Suprapubic skin (tissue), 4 donors: ENCODE results near the gene IGSF9. TPM values are rescaled to one million over a fixed set of nuclear protein-coding genes. Genes with fewer than 3 reads are reported as not detected.

Source experiments
- DNase-seq, 2 donors: peaks; one replicate each; pipeline ENCODE4 v3.0.0-alpha.2; 2019; ENCODE audit warnings: low spot score in 2 of 2
- H3K27ac ChIP-seq: fragments of 200-600 bp; sonication (generic); one replicate; pipeline ENCODE4 v1.5.1; 2019
- H3K27me3 ChIP-seq: fragments of 200-600 bp; sonication (generic); one replicate; pipeline ENCODE4 v1.5.1; 2019
- H3K36me3 ChIP-seq: fragments of 200-600 bp; sonication (generic); one replicate; pipeline ENCODE4 v1.5.1; 2019
- H3K4me1 ChIP-seq: fragments of 200-600 bp; sonication (generic); one replicate; pipeline ENCODE4 v1.5.1; 2019
- H3K4me3 ChIP-seq: fragments of 200-600 bp; sonication (generic); one replicate; pipeline ENCODE4 v1.5.1; 2019; ENCODE audit warnings: mild to moderate bottlenecking
- H3K9me3 ChIP-seq: fragments of 200-600 bp; sonication (generic); one replicate; pipeline ENCODE4 v1.5.1; 2019
- CTCF ChIP-seq, 2 donors: fragments of 200-600 bp in 1 of 2; fragments of 450-650 bp in 1 of 2; sonication (generic) in 1 of 2; IDR thresholded peaks; one replicate each; pipeline ENCODE4 v1.5.1; 2016 to 2019; ENCODE audit warnings: antibody characterized with exemption in 2 of 2, mild to moderate bottlenecking in 1 of 2, moderate library complexity in 1 of 2
- EP300 ChIP-seq: sonication (generic); formaldehyde crosslinking; IDR thresholded peaks from one replicate; pipeline ENCODE4 v1.6.1; 2017; ENCODE audit warnings: antibody characterized with exemption
- POLR2A ChIP-seq, 2 donors: fragments of 450-650 bp; IDR thresholded peaks; one replicate each; pipeline ENCODE4 v1.6.1; 2017; ENCODE audit warnings: antibody characterized with exemption in 2 of 2, mild to moderate bottlenecking in 2 of 2, moderate library complexity in 2 of 2
- POLR2AphosphoS5 ChIP-seq, 3 donors: sonication (generic); formaldehyde crosslinking; IDR thresholded peaks; one replicate each; pipeline ENCODE4 v1.6.1; 2017; ENCODE audit warnings: antibody characterized with exemption in 3 of 3
- WGBS: methylation state at CpG from one replicate; pipeline ENCODE4 v1.1.5; 2018; 5-methylcytosine and 5-hydroxymethylcytosine counted together
- total RNA-seq, 4 donors: library from RNA; depleted of rRNA; stranded (reverse); fragments of >200 nt; gene quantifications; one replicate each; pipeline ENCODE4 v1.1.0, GENCODE V29; 2016

IGSF9 gene
- total RNA-seq, 4 donors from 2014 or later: 26.1 to 44.1 (median 28.4) TPM

DNA sequence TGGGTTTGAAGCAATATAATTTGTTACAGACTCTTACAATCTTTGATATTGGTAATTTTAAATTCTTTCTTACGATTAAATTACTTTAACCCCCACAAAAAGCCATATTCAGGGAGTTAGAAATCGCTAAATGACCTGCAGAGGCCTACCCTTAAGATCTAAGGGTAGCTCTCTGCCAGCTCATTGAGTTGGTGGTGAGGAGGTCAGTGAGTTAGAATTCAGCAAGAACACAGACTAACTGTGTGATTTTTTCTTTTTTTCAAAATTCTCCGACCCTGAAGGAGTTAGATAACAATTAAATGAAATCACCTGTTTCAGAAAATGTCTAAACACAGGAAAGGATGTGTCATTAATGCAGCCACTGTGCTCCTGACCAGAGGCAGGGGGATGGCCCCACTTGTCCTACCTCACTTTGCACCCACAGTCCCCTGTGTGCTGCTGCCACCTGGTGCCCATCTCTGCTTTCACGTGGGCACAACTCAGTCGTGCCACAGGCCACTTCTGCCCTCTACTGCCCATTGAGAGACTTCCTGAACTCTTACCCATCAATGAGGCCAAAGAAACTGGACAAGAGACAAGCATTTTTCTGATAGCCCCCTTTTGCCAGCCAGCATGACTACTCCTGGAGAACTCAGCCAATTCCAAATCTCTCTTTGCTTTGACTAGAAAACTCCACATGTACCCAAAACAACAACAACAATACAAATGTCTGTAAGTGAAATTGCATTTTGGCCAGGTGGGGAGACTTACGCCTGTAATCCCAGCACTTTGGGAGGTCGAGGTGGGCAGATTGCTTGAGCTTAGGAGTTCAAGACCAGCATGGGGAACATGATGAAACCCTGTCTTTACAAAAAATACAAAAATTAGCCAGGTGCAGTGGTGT lies 53.9 kb downstream of the IGSF9 start:
- H3K36me3 ChIP-seq: no peaks in the 10 kb centered on the region
- no peaks in the 10 kb centered on the region for H3K27me3 ChIP-seq
- peak in 1 of 2 donors; percentile 82 for DNase-seq
- H3K4me3 ChIP-seq: no peak overlapping the region
- peaks cover 13% of the 10 kb centered on the region for H3K4me1 ChIP-seq
- H3K9me3 ChIP-seq: no peaks in the 10 kb centered on the region
- TF ChIP-seq POLR2A (IDR thresholded peaks at IDR 0.05) (no peak), POLR2AphosphoS5 (IDR thresholded peaks at IDR 0.05) (peak in 2 of 3 donors; percentile 25 to 30), EP300 (no peak), CTCF (IDR thresholded peaks at IDR 0.05) (peak; percentile 90 to 97)
- H3K27ac ChIP-seq: no peak overlapping the region
- WGBS: 45% methylated on average over 7 of the region's 7 CpGs

DNA sequence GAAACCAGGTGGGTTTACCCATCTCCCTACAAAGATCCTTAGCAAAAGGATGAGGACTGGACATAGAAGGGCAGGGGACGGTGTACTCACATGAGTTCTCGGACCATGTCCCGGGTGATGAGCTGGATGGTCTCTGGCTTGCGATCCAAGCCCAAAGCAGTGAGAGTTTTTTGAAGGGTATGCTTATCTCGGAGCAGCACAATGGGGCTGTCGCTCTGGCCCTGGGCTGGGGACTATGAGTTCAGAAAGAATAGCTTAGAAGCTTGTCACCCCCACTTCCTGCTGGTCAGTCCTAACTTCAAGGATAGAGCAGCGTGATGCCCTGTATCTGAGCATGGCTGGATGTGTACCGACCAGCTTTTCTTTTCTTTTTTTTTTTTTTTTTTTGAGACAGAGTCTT lies 55.0 kb downstream of the IGSF9 start:
- no peak for TF ChIP-seq CTCF (IDR thresholded peaks at IDR 0.05)
- no peak for TF ChIP-seq POLR2AphosphoS5 (IDR thresholded peaks at IDR 0.05)
- no peak for TF ChIP-seq POLR2A (IDR thresholded peaks at IDR 0.05)
- no peak for TF ChIP-seq EP300
- Histone ChIP-seq H3K27ac (no peak overlapping the region), H3K27me3 (no peaks in the 10 kb centered on the region), H3K9me3 (no peaks in the 10 kb centered on the region), H3K4me3 (no peak overlapping the region), H3K4me1 (peaks cover 11% of the 10 kb centered on the region), H3K36me3 (no peaks in the 10 kb centered on the region)
- 77% methylated on average over 8 of the region's 8 CpGs for WGBS
- DNase-seq: no peak

DNA sequence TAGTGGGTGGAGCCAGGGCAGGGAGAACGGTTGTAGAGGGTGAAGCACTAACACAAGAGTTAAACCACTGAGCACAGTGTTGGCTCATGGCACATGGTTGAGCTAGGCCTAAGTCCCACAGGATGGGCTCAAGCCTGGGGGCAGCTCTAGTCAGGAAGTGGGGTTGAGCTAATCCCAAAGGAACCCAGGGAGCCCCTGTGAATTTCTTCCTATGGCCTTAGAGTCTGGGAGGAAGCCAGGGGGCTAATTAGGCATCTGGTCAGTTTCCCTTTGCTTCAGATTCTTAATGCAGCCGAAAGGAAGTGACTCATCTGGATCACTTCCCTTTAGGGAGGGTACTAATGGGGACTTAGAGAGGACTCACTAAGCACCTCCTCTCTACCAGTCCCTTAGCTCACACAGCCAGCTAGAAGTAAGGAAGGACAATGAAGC lies 55.6 kb downstream of the IGSF9 start:
- TF ChIP-seq EP300 (no peak), POLR2AphosphoS5 (IDR thresholded peaks at IDR 0.05) (no peak), CTCF (IDR thresholded peaks at IDR 0.05) (no peak), POLR2A (IDR thresholded peaks at IDR 0.05) (no peak)
- Histone ChIP-seq H3K4me3 (no peak overlapping the region), H3K36me3 (no peaks in the 10 kb centered on the region), H3K27ac (no peak overlapping the region), H3K9me3 (no peaks in the 10 kb centered on the region), H3K27me3 (no peaks in the 10 kb centered on the region), H3K4me1 (peaks cover 11% of the 10 kb centered on the region)
- 25% methylated on average over 2 of the region's 2 CpGs for WGBS
- no peak for DNase-seq

DNA sequence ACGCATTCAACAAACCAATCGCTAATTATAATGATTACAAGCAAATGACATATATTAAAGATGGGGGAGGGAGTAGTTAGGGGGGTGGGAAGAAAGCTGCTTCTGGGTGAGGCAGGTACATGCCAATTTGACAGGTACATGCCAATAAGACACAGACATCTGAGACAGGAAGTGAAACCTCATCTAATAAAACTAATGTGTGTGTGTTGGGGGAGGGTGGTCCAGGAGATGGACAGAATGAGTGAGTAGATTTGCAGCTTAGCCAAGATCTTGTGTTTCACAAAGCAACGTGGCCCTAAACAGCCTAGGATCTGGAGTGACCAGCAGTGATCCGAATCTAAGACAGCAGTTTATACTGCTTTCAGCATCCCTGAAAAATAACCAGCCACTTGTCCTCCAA lies 56.2 kb downstream of the IGSF9 start:
- H3K27ac ChIP-seq: no peak overlapping the region
- H3K27me3 ChIP-seq: no peaks in the 10 kb centered on the region
- no peak for DNase-seq
- TF ChIP-seq POLR2A (IDR thresholded peaks at IDR 0.05): no peak
- TF ChIP-seq POLR2AphosphoS5 (IDR thresholded peaks at IDR 0.05): no peak
- no peak for TF ChIP-seq EP300
- no peak for TF ChIP-seq CTCF (IDR thresholded peaks at IDR 0.05)
- H3K9me3 ChIP-seq: no peaks in the 10 kb centered on the region
- peaks cover 11% of the 10 kb centered on the region for H3K4me1 ChIP-seq
- H3K4me3 ChIP-seq: no peak overlapping the region
- WGBS: 81% methylated on average over 4 of the region's 4 CpGs
- no peaks in the 10 kb centered on the region for H3K36me3 ChIP-seq

- H3K27me3 ChIP-seq: no peaks in the 10 kb centered on the region
- TF ChIP-seq CTCF (IDR thresholded peaks at IDR 0.05) (no peak), POLR2A (IDR thresholded peaks at IDR 0.05) (no peak), EP300 (no peak), POLR2AphosphoS5 (IDR thresholded peaks at IDR 0.05) (no peak)
- 70% methylated on average over 8 of the region's 8 CpGs for WGBS
- DNase-seq: no peak
- H3K4me1 ChIP-seq: peaks cover 16% of the 10 kb centered on the region
- no peak overlapping the region for H3K4me3 ChIP-seq
- no peaks in the 10 kb centered on the region for H3K9me3 ChIP-seq
- no peaks in the 10 kb centered on the region for H3K36me3 ChIP-seq
- H3K27ac ChIP-seq: no peak overlapping the region
Measured at GRCh38 chr1:159884296-159884695, 61.1 kb downstream of the IGSF9 start.
